GM12878 (cell line): ENCODE measurements around the gene RPS6KA5. TPM values are rescaled to one million over a fixed set of nuclear protein-coding genes. Genes with fewer than 3 reads are reported as not detected.

ENCODE experiments used
- CREM ChIP-seq: IDR thresholded peaks from 2 replicates; pipeline ENCODE4 v1.6.1; 2014; ENCODE audit warnings: antibody characterized with exemption, low read depth
- FOXK2 ChIP-seq: fragments of 450-650 bp; IDR thresholded peaks from 2 replicates; pipeline ENCODE4 v1.6.1; 2017; ENCODE audit warnings: mild to moderate bottlenecking, moderate library complexity
- MXI1 ChIP-seq: fragments of 150-350 bp; IDR thresholded peaks from 2 replicates; pipeline ENCODE4 v1.6.1; 2011; ENCODE audit warnings: low read depth, mild to moderate bottlenecking, inconsistent platforms, low read length, improper control_type of control experiment
- NBN ChIP-seq: fragments of 450-650 bp; IDR thresholded peaks from 2 replicates; pipeline ENCODE4 v1.6.1; 2016
- TAF1 ChIP-seq: IDR thresholded peaks from 2 replicates; pipeline ENCODE4 v1.6.1; 2011; ENCODE audit warnings: mild to moderate bottlenecking, low read depth, low read length, borderline replicate concordance
- YY1 ChIP-seq: IDR thresholded peaks from 2 replicates; pipeline ENCODE4 v1.6.1; 2011; ENCODE audit warnings: low read depth, mild to moderate bottlenecking, low read length
- ZNF207 ChIP-seq: fragments of 450-650 bp; IDR thresholded peaks from 2 replicates; pipeline ENCODE4 v1.6.1; 2014; ENCODE audit warnings: antibody characterized with exemption, mild to moderate bottlenecking, borderline replicate concordance
- polyA plus RNA-seq, 11 experiments: library from polyadenylated mRNA; depleted of rRNA in 4 of 11; unstranded in 6 of 11; stranded (reverse) in 5 of 11; fragments of >200 nt; fragmentation: Nextera tagmentation in 4 of 11; fragmentation: Illumina TruSeq in 1 of 11; extraction: Ambion mirVana in 4 of 11; extraction: Trizol in 1 of 11; gene quantifications; 1 replicate in 1 of 11; 2 replicates in 10 of 11; pipeline versions ENCODE4 v1.2.1 to v1.2.3, GENCODE V29; 2011 to 2016; ENCODE audit warnings: inconsistent platforms in 2 of 11, missing spikeins in 2 of 11, low read depth in 1 of 11
- total RNA-seq, 4 experiments: library from RNA; depleted of rRNA in 3 of 4; stranded (reverse); fragments of >200 nt in 3 of 4; fragmentation: Illumina TruSeq in 1 of 4; extraction: Trizol in 1 of 4; gene quantifications; 2 replicates each; pipeline versions ENCODE4 v1.2.1 to v1.2.3, GENCODE V29; 2013 to 2021
- TF ChIP-seq, protein P1 (sequence below): IDR thresholded peaks from 2 replicates; pipeline ENCODE4 v1.6.1; 2011; ENCODE audit warnings: borderline replicate concordance, low read depth, mild to moderate bottlenecking, moderate library complexity, low read length; ENCODE audit not compliant: insufficient read depth, poor library complexity, severe bottlenecking
- TF ChIP-seq, protein P2 (sequence below): fragments of 450-650 bp; IDR thresholded peaks from 2 replicates; pipeline ENCODE4 v1.6.1; 2017; ENCODE audit warnings: borderline replicate concordance
- TF ChIP-seq, protein P3 (sequence below): IDR thresholded peaks from 2 replicates; pipeline ENCODE4 v1.6.1; 2012; ENCODE audit warnings: low read length, inconsistent platforms
- TF ChIP-seq, protein P4 (sequence below): fragments of 450-650 bp; IDR thresholded peaks from 2 replicates; pipeline ENCODE4 v1.6.1; 2018; ENCODE audit warnings: mild to moderate bottlenecking, low read depth, moderate library complexity; ENCODE audit not compliant: partially characterized antibody

RPS6KA5 gene
- total and polyA plus RNA-seq, 10 of the 15 experiments (the other 5 are each of a cell fraction or from before 2014, with no cell fraction given), result 1.4 to 7.0 (median 3.7) TPM

DNA sequence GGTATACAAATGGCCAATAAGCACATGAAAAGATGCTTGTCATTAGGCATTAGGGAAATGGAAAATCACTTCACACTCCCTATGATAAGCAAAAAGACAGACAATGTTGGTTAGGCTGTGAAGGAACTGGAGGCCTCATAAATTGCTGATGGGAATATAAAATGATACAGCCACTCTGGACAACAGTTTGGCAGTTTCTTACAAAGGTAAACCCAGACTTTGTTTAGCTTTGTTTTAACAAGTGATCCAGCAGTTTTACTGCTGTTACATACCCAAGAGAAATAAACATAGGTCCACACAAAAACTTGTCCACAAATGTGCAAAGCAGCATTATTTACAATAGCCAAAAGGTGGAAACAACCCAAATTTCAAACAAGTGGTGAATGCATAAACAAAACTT, 5.4 kb downstream of the RPS6KA5 start (continued):
- TF ChIP-seq, protein P1, sequence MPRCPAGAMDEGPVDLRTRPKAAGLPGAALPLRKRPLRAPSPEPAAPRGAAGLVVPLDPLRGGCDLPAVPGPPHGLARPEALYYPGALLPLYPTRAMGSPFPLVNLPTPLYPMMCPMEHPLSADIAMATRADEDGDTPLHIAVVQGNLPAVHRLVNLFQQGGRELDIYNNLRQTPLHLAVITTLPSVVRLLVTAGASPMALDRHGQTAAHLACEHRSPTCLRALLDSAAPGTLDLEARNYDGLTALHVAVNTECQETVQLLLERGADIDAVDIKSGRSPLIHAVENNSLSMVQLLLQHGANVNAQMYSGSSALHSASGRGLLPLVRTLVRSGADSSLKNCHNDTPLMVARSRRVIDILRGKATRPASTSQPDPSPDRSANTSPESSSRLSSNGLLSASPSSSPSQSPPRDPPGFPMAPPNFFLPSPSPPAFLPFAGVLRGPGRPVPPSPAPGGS, result no peak
- TF ChIP-seq TAF1 (no peak), FOXK2 (no peak), MXI1 (no peak), CREM (no peak), NBN (no peak), ZNF207 (no peak), YY1 (no peak)
- TF ChIP-seq, protein P2, sequence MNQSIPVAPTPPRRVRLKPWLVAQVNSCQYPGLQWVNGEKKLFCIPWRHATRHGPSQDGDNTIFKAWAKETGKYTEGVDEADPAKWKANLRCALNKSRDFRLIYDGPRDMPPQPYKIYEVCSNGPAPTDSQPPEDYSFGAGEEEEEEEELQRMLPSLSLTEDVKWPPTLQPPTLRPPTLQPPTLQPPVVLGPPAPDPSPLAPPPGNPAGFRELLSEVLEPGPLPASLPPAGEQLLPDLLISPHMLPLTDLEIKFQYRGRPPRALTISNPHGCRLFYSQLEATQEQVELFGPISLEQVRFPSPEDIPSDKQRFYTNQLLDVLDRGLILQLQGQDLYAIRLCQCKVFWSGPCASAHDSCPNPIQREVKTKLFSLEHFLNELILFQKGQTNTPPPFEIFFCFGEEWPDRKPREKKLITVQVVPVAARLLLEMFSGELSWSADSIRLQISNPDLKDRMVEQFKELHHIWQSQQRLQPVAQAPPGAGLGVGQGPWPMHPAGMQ, result no peak
- TF ChIP-seq, protein P3, sequence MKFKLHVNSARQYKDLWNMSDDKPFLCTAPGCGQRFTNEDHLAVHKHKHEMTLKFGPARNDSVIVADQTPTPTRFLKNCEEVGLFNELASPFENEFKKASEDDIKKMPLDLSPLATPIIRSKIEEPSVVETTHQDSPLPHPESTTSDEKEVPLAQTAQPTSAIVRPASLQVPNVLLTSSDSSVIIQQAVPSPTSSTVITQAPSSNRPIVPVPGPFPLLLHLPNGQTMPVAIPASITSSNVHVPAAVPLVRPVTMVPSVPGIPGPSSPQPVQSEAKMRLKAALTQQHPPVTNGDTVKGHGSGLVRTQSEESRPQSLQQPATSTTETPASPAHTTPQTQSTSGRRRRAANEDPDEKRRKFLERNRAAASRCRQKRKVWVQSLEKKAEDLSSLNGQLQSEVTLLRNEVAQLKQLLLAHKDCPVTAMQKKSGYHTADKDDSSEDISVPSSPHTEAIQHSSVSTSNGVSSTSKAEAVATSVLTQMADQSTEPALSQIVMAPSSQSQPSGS, result no peak
- TF ChIP-seq, protein P4, sequence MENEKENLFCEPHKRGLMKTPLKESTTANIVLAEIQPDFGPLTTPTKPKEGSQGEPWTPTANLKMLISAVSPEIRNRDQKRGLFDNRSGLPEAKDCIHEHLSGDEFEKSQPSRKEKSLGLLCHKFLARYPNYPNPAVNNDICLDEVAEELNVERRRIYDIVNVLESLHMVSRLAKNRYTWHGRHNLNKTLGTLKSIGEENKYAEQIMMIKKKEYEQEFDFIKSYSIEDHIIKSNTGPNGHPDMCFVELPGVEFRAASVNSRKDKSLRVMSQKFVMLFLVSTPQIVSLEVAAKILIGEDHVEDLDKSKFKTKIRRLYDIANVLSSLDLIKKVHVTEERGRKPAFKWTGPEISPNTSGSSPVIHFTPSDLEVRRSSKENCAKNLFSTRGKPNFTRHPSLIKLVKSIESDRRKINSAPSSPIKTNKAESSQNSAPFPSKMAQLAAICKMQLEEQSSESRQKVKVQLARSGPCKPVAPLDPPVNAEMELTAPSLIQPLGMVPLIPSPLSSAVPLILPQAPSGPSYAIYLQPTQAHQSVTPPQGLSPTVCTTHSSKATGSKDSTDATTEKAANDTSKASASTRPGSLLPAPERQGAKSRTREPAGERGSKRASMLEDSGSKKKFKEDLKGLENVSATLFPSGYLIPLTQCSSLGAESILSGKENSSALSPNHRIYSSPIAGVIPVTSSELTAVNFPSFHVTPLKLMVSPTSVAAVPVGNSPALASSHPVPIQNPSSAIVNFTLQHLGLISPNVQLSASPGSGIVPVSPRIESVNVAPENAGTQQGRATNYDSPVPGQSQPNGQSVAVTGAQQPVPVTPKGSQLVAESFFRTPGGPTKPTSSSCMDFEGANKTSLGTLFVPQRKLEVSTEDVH, result no peak
